ENCODE data around the gene BBLN. TPM values are rescaled to one million over a fixed set of nuclear protein-coding genes. Genes with fewer than 3 reads are reported as not detected.
A peak's percentile ranks its signal among the peaks of the same experiment; 100 is the strongest.

BBLN gene
- total RNA-seq, 1 experiment from 2014 or later = 41.9 TPM

DNA sequence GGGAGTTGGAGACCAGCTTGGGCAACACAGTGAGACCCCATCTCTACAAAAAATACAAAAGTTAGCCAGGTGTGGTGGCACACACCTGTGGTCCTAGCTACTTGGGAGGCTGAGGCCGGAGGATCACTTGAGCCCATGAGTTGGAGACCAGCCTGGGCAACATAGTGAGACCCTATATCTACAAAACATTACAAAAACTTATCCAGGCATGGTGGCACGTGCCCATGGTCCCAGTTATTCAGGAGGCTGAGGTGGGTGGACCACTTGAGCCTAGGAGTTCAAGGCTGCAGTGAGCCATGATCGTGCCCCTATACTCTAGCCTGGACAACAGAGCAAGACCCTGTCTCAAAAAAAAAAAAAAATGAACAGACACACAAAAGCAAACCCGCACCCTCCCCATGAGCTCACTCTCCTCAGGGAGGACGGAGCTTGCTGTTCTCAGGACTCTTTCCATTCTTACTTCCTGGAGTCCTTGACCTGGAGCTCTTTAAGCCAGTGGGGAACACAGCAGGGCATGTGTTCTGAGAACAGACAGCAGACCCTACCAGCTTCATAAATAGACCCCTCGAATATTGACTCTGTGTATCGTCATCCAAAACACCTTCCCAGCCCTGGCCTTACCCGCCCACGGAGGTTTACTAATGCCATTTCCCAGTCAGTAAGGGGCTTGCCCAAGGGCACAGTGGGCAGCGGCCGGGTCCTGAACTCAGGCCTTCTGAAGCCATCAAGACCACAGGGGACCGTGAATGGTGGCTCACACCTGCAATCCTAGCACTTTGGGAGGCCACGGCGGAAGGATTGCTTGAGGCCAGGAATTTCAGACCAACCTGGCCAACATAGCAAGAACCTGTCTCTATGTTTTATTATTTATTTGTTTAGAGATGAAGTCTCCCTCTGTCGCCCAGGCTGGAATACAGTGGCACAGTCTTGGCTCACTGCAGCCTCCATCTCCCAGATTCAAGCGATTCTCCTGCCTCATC lies 43.7 kb upstream of the BBLN start:
- DNase-seq (ENCODE audit: low spot score) = no peak
- no TSS peak for BruUV-seq (replicated peaks)

GRCh38 chr9:128117613-128118471 lies 42.2 kb upstream of the BBLN start:
- H3K27ac ChIP-seq (ENCODE audit: low read depth, low read length, poor library complexity, severe bottlenecking) = no peak overlapping the region
- peaks cover 9% of the 10 kb centered on the region for H3K36me3 ChIP-seq (ENCODE audit: insufficient read depth, low read length, poor library complexity, severe bottlenecking)
- DNase-seq (ENCODE audit: low spot score) = peak; percentile 92
- no peaks in the 10 kb centered on the region for H3K9me3 ChIP-seq (ENCODE audit: low read depth, low read length, poor library complexity, severe bottlenecking)
- CTCF ChIA-PET = interaction anchor here (0.5 to 1.7 kb wide), 12 partner anchors 8 to 190 kb away, joined by 3 to 8 read pairs (median 4); no protein-coding TSS in a partner anchor
- no peak overlapping the region for H3K4me3 ChIP-seq (ENCODE audit: low read depth, low read length, poor library complexity, severe bottlenecking)
- intact Hi-C loops (cut with micrococcal nuclease; ENCODE audit: unreplicated experiment) = loop anchor here (2.0 to 5.0 kb wide), 2 partner anchors 175 to 294 kb away; no protein-coding TSS in a partner anchor
- no peaks in the 10 kb centered on the region for H3K27me3 ChIP-seq (replicated peaks; ENCODE audit: insufficient read depth, low read depth, low read length, poor library complexity)
- POLR2A ChIA-PET (ENCODE audit: low non-redundant PET) = interaction anchor here (0.5 kb wide), 1 partner anchor 121 kb away, joined by 3 read pairs; no protein-coding TSS in a partner anchor
- TF ChIP-seq, protein P1, sequence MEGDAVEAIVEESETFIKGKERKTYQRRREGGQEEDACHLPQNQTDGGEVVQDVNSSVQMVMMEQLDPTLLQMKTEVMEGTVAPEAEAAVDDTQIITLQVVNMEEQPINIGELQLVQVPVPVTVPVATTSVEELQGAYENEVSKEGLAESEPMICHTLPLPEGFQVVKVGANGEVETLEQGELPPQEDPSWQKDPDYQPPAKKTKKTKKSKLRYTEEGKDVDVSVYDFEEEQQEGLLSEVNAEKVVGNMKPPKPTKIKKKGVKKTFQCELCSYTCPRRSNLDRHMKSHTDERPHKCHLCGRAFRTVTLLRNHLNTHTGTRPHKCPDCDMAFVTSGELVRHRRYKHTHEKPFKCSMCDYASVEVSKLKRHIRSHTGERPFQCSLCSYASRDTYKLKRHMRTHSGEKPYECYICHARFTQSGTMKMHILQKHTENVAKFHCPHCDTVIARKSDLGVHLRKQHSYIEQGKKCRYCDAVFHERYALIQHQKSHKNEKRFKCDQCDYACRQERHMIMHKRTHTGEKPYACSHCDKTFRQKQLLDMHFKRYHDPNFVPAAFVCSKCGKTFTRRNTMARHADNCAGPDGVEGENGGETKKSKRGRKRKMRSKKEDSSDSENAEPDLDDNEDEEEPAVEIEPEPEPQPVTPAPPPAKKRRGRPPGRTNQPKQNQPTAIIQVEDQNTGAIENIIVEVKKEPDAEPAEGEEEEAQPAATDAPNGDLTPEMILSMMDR (conservative IDR thresholded peaks at IDR 0.05; ENCODE audit: low read depth, low read length) = peak; percentile 100
- TF ChIP-seq EZH2 (IDR thresholded peaks at IDR 0.05; ENCODE audit: borderline replicate concordance, low read depth, low read length, poor library complexity, severe bottlenecking) = no peak
- BruUV-seq (replicated peaks) = no TSS peak
- H3K4me1 ChIP-seq (ENCODE audit: insufficient read depth, low read length, poor library complexity, severe bottlenecking) = peaks cover 6% of the 10 kb centered on the region

More for the DNA sequence above, 43.7 kb upstream of the BBLN start:
- intact Hi-C loops (cut with micrococcal nuclease; ENCODE audit: unreplicated experiment) = loop anchor here (2.0 to 5.0 kb wide), 2 partner anchors 174 to 296 kb away; no protein-coding TSS in a partner anchor
- POLR2A ChIA-PET (ENCODE audit: low non-redundant PET) = no interaction called here
- no peaks in the 10 kb centered on the region for H3K36me3 ChIP-seq (ENCODE audit: insufficient read depth, low read length, poor library complexity, severe bottlenecking)
- no peak overlapping the region for H3K27ac ChIP-seq (ENCODE audit: low read depth, low read length, poor library complexity, severe bottlenecking)
- no peak overlapping the region for H3K4me3 ChIP-seq (ENCODE audit: low read depth, low read length, poor library complexity, severe bottlenecking)
- peaks cover 6% of the 10 kb centered on the region for H3K4me1 ChIP-seq (ENCODE audit: insufficient read depth, low read length, poor library complexity, severe bottlenecking)
- CTCF ChIA-PET = interaction anchor here (0.6 to 1.0 kb wide), 3 partner anchors 9 to 215 kb away, joined by 3 to 8 read pairs (median 4); no protein-coding TSS in a partner anchor
- TF ChIP-seq, protein P1 (conservative IDR thresholded peaks at IDR 0.05; ENCODE audit: low read depth, low read length) = no peak
- TF ChIP-seq EZH2 (IDR thresholded peaks at IDR 0.05; ENCODE audit: borderline replicate concordance, low read depth, low read length, poor library complexity, severe bottlenecking) = no peak
- no peaks in the 10 kb centered on the region for H3K27me3 ChIP-seq (replicated peaks; ENCODE audit: insufficient read depth, low read depth, low read length, poor library complexity)
- H3K9me3 ChIP-seq (ENCODE audit: low read depth, low read length, poor library complexity, severe bottlenecking) = no peaks in the 10 kb centered on the region

GRCh38 chr9:128118472-128118857 lies 41.6 kb upstream of the BBLN start:
- H3K4me1 ChIP-seq (ENCODE audit: insufficient read depth, low read length, poor library complexity, severe bottlenecking) = peaks cover 6% of the 10 kb centered on the region
- peaks cover 11% of the 10 kb centered on the region for H3K36me3 ChIP-seq (ENCODE audit: insufficient read depth, low read length, poor library complexity, severe bottlenecking)
- no peak overlapping the region for H3K4me3 ChIP-seq (ENCODE audit: low read depth, low read length, poor library complexity, severe bottlenecking)
- CTCF ChIA-PET = interaction anchor here (1.3 to 1.7 kb wide), 3 partner anchors 26 to 176 kb away, joined by 3 to 6 read pairs (median 5); no protein-coding TSS in a partner anchor
- TF ChIP-seq, protein P1 (conservative IDR thresholded peaks at IDR 0.05; ENCODE audit: low read depth, low read length) = no peak
- no peak for TF ChIP-seq EZH2 (IDR thresholded peaks at IDR 0.05; ENCODE audit: borderline replicate concordance, low read depth, low read length, poor library complexity, severe bottlenecking)
- DNase-seq (ENCODE audit: low spot score) = no peak
- no TSS peak for BruUV-seq (replicated peaks)
- intact Hi-C loops (cut with micrococcal nuclease; ENCODE audit: unreplicated experiment) = loop anchor here (5.0 kb wide), 1 partner anchor 294 kb away; no protein-coding TSS in a partner anchor
- no peaks in the 10 kb centered on the region for H3K9me3 ChIP-seq (ENCODE audit: low read depth, low read length, poor library complexity, severe bottlenecking)
- POLR2A ChIA-PET (ENCODE audit: low non-redundant PET) = no interaction called here
- H3K27ac ChIP-seq (ENCODE audit: low read depth, low read length, poor library complexity, severe bottlenecking) = no peak overlapping the region
- H3K27me3 ChIP-seq (replicated peaks; ENCODE audit: insufficient read depth, low read depth, low read length, poor library complexity) = no peaks in the 10 kb centered on the region
